HUDEP-2 (cell line): ENCODE measurements around the gene DMWD.
A peak's percentile ranks its signal among the peaks of the same experiment; 100 is the strongest.

ENCODE experiments used
- DNase-seq, 76 experiments: peaks; one replicate each; lab custom pipeline; 2025; ENCODE audit not compliant: unreplicated experiment in 76 of 76; lab: John Stamatoyannopoulos, UW

DMWD gene

GRCh38 chr19:45792470-45793177 is at the start of gene DMWD:
TSS of gene DMWD (minus strand) at chr19:45792845. CDS start at chr19:45792756, 89 bp downstream.
- DNase-seq = peak; percentile 70 to 100 (median 100)

GRCh38 chr19:45842198-45842597 is 49.6 kb upstream of the DMWD start:
- DNase-seq = no peak

- DNase-seq = no peak
These were observed 42.3 kb upstream of the DMWD start for GRCh38 chr19:45834970-45835369.

GRCh38 chr19:45828945-45829344 is 36.3 kb upstream of the DMWD start:
- no peak for DNase-seq

- DNase-seq = no peak
These were observed 35.9 kb upstream of the DMWD start for GRCh38 chr19:45828523-45828922.

- DNase-seq = no peak
These were observed 34.9 kb upstream of the DMWD start for GRCh38 chr19:45827459-45828093.

- no peak for DNase-seq
These were observed 34.3 kb upstream of the DMWD start for GRCh38 chr19:45826934-45827333.

- no peak for DNase-seq
These were observed 33.6 kb upstream of the DMWD start for GRCh38 chr19:45825917-45826893.

GRCh38 chr19:45825263-45825605 is 32.6 kb upstream of the DMWD start:
- no peak for DNase-seq

GRCh38 chr19:45824531-45825262 is 32.1 kb upstream of the DMWD start:
- no peak for DNase-seq

- no peak for DNase-seq
These were observed 31.4 kb upstream of the DMWD start for GRCh38 chr19:45824041-45824471.

GRCh38 chr19:45823182-45823581 is 30.5 kb upstream of the DMWD start:
- DNase-seq = no peak

GRCh38 chr19:45822716-45823115 is 30.1 kb upstream of the DMWD start:
- no peak for DNase-seq

GRCh38 chr19:45821570-45821969 is 28.9 kb upstream of the DMWD start:
- no peak for DNase-seq

GRCh38 chr19:45821103-45821521 is 28.5 kb upstream of the DMWD start:
- DNase-seq = no peak

GRCh38 chr19:45820413-45821102 is 27.9 kb upstream of the DMWD start:
- DNase-seq = no peak

- DNase-seq = no peak
These were observed 27.1 kb upstream of the DMWD start for GRCh38 chr19:45819769-45820168.

GRCh38 chr19:45817725-45818301 is 25.2 kb upstream of the DMWD start:
- no peak for DNase-seq

GRCh38 chr19:45817010-45817724 is 24.5 kb upstream of the DMWD start:
- DNase-seq = peak in 74 of 76 experiments; percentile 71 to 99 (median 95)
